Upper lobe of left lung (tissue), 6 donors: ENCODE results near the gene ZNF544. TPM values are rescaled to one million over a fixed set of nuclear protein-coding genes. Genes with fewer than 3 reads are reported as not detected.
A peak's percentile ranks its signal among the peaks of the same experiment; 100 is the strongest.

Source experiments
- ATAC-seq, 2 donors: fragments of 200-7000 bp; cut with Tn5 transposase; one replicate each; pipeline ENCODE4 v1.9.1; 2022; ENCODE audit warnings: mild to moderate bottlenecking in 2 of 2, moderate library complexity in 2 of 2; ENCODE audit not compliant: low FRiP score in 2 of 2
- DNase-seq, 2 donors: peaks; one replicate each; pipeline ENCODE4 v3.0.0-alpha.2; 2019 to 2020
- H3K27ac ChIP-seq, 4 donors: fragments of 200-600 bp; sonication (generic); one replicate each; pipeline ENCODE4 v1.5.1; 2016 to 2019
- H3K27me3 ChIP-seq, 4 donors: fragments of 200-600 bp; sonication (generic); one replicate each; pipeline ENCODE4 v1.5.1; 2017 to 2019
- H3K36me3 ChIP-seq, 4 donors: fragments of 200-600 bp; sonication (generic); one replicate each; pipeline ENCODE4 v1.5.1; 2016 to 2019
- H3K4me1 ChIP-seq, 4 donors: fragments of 200-600 bp; sonication (generic); one replicate each; pipeline ENCODE4 v1.5.1; 2018 to 2019
- H3K4me3 ChIP-seq, 4 donors: fragments of 200-600 bp; sonication (generic); one replicate each; pipeline ENCODE4 v1.5.1; 2017 to 2019; ENCODE audit warnings: mild to moderate bottlenecking in 2 of 4, moderate library complexity in 1 of 4
- H3K9me3 ChIP-seq, 4 donors: fragments of 200-600 bp; sonication (generic); one replicate each; pipeline ENCODE4 v1.5.1; 2018 to 2019
- EP300 ChIP-seq, 4 donors: sonication (generic); formaldehyde crosslinking; IDR thresholded peaks; one replicate each; pipeline ENCODE4 v1.5.1; 2017; ENCODE audit warnings: antibody characterized with exemption in 4 of 4, control low read depth in 2 of 4
- POLR2A ChIP-seq, 4 donors: fragments of 450-650 bp; IDR thresholded peaks; one replicate each; pipeline ENCODE4 v1.5.1; 2016 to 2017; ENCODE audit warnings: antibody characterized with exemption in 4 of 4, mild to moderate bottlenecking in 2 of 4
- POLR2AphosphoS5 ChIP-seq, 2 donors: sonication (generic); formaldehyde crosslinking; IDR thresholded peaks; one replicate each; pipeline ENCODE4 v1.5.1; 2017; ENCODE audit warnings: antibody characterized with exemption in 2 of 2
- WGBS, 2 donors: methylation state at CpG; one replicate each; pipeline ENCODE4 v1.1.5; 2017 to 2018; 5-methylcytosine and 5-hydroxymethylcytosine counted together
- total RNA-seq, 6 donors: library from RNA; depleted of rRNA in 4 of 6; stranded (reverse); fragments of >200 nt in 4 of 6; gene quantifications; one replicate each; pipeline versions ENCODE4 v1.1.0 to v1.2.1, GENCODE V29; 2016 to 2021
- TF ChIP-seq, protein P1 (sequence below), 6 experiments: fragments of 450-650 bp in 4 of 6; fragments of 200-600 bp in 2 of 6; sonication (generic) in 2 of 6; IDR thresholded peaks; one replicate each; pipeline ENCODE4 v1.5.1; 2016 to 2019; ENCODE audit warnings: antibody characterized with exemption in 6 of 6
- donor health status: DM: no; HTN: no; CAD: no; lungs with moderate emphysema.
- donor health status: DM: no; HTN: yes; CAD: no; lungs with severe emphysema.

The ZNF544 gene
- total RNA-seq, 6 donors from 2014 or later: 12.8 to 36.7 (median 20.8) TPM

DNA sequence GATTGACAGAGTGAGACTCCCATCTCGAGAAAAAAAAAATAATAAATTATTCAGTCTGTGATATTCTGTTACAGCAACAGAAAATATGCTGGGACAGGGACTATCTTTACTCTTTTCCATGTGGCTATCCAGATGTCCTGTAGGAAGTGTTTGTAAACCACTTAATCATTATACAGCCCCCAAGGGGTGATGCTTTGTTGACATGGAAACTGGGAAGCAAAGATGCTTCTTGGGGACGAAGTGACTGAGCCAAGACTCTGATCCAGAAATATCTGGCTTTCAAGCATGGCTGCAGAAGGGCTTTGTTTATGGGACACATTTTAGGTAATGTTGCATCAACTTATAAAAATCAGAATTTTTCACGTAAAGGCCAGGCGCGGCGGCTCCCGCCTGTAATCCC, 55.5 kb downstream of the ZNF544 start:
- Histone ChIP-seq H3K9me3 (peaks cover 0 to 21% (median 10%) of the 10 kb centered on the region in 4 donors), H3K36me3 (peaks cover 20 to 48% (median 41%) of the 10 kb centered on the region in 4 donors), H3K27ac (no peak overlapping the region), H3K4me1 (peaks cover 0 to 17% (median 7%) of the 10 kb centered on the region in 4 donors), H3K27me3 (no peaks in the 10 kb centered on the region), H3K4me3 (no peak overlapping the region)
- TF ChIP-seq POLR2A (IDR thresholded peaks at IDR 0.05): no peak
- no peak for ATAC-seq
- no peak for DNase-seq
- 91 to 95% methylated on average over 7 of the region's 7 CpGs for WGBS, 2 donors

DNA sequence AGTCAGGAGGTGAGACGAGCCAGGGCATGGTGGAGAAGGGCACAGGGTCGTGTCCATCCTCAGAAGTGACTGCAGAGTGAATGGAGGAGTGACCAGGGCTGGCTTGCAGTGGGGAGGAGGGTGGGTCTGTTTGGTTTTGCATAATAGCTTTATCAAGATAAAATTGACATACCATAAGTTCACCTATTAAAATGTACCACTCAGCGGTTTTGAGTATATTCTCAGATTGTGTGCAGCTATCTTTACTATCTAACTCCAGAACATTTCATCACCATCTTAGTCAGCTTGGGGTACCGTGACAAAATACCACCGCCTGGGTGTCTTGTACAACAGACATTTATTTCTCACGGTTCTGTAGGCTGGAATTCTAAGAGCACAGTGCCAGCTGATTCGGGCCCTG, 63.2 kb downstream of the ZNF544 start:
- Histone ChIP-seq H3K4me3 (no peak overlapping the region), H3K27me3 (no peaks in the 10 kb centered on the region), H3K4me1 (no peaks in the 10 kb centered on the region), H3K36me3 (peaks cover 23 to 92% (median 70%) of the 10 kb centered on the region in 4 donors), H3K27ac (no peak overlapping the region), H3K9me3 (peaks cover 14 to 65% (median 56%) of the 10 kb centered on the region in 4 donors)
- 96 to 99% methylated on average over 7 of the region's 7 CpGs for WGBS, 2 donors
- ATAC-seq (no peak), DNase-seq (no peak)
- TF ChIP-seq, protein P1, sequence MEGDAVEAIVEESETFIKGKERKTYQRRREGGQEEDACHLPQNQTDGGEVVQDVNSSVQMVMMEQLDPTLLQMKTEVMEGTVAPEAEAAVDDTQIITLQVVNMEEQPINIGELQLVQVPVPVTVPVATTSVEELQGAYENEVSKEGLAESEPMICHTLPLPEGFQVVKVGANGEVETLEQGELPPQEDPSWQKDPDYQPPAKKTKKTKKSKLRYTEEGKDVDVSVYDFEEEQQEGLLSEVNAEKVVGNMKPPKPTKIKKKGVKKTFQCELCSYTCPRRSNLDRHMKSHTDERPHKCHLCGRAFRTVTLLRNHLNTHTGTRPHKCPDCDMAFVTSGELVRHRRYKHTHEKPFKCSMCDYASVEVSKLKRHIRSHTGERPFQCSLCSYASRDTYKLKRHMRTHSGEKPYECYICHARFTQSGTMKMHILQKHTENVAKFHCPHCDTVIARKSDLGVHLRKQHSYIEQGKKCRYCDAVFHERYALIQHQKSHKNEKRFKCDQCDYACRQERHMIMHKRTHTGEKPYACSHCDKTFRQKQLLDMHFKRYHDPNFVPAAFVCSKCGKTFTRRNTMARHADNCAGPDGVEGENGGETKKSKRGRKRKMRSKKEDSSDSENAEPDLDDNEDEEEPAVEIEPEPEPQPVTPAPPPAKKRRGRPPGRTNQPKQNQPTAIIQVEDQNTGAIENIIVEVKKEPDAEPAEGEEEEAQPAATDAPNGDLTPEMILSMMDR (IDR thresholded peaks at IDR 0.05): no peak
- no peak for TF ChIP-seq POLR2A (IDR thresholded peaks at IDR 0.05)
- TF ChIP-seq EP300 (IDR thresholded peaks at IDR 0.05): no peak
- TF ChIP-seq POLR2AphosphoS5 (IDR thresholded peaks at IDR 0.05): no peak

DNA sequence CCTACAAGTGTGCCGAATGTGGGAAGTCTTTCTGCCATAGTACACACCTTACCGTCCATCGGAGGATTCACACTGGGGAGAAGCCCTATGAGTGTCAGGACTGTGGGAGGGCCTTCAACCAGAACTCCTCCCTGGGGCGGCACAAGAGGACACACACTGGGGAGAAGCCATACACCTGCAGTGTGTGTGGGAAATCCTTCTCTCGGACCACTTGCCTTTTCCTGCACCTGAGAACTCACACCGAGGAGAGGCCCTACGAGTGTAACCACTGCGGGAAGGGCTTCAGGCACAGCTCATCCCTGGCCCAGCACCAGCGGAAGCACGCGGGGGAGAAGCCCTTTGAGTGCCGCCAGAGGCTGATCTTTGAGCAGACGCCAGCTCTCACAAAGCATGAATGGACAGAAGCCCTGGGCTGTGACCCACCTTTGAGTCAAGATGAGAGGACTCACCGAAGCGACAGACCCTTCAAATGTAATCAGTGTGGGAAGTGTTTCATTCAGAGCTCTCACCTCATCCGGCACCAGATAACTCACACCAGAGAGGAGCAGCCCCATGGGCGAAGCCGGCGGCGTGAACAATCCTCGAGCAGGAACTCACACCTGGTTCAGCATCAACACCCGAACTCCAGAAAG, 66.1 kb downstream of the ZNF544 start:
- Histone ChIP-seq H3K27ac (no peak overlapping the region), H3K27me3 (no peaks in the 10 kb centered on the region), H3K4me3 (no peak overlapping the region), H3K4me1 (no peaks in the 10 kb centered on the region), H3K36me3 (peaks cover 15 to 70% (median 52%) of the 10 kb centered on the region in 4 donors), H3K9me3 (peaks cover 14 to 73% (median 62%) of the 10 kb centered on the region in 4 donors)
- TF ChIP-seq EP300 (IDR thresholded peaks at IDR 0.05) (no peak), POLR2AphosphoS5 (IDR thresholded peaks at IDR 0.05) (no peak), POLR2A (IDR thresholded peaks at IDR 0.05) (no peak)
- TF ChIP-seq, protein P1 (IDR thresholded peaks at IDR 0.05): no peak
- ATAC-seq (no peak), DNase-seq (peak in 1 of 2 donors; percentile 52)
- WGBS, 2 donors: 94 to 97% methylated on average over 12 to 22 of the region's 22 CpGs

DNA sequence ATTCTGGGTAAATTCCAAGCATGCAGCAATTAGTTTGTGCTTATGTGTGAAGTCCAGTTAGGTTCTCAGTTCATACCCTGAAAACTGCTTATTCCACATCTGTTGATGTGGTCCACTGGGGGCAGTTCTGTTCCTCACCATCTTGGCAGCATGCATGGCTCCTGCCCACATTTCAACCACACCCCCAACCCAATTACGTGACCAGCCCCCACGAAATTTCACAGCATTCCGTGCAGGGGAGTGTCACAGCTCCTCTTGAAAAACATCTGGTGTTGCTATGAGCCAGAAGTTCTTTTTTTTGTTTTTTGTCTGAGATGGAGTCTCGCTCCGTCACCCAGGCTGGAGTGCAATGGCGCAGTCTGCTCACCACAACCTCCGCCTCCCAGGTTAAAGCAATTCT, 67.4 kb downstream of the ZNF544 start:
- 97 to 98% methylated on average over 7 of the region's 7 CpGs for WGBS, 2 donors
- Histone ChIP-seq H3K27me3 (no peaks in the 10 kb centered on the region), H3K4me3 (no peak overlapping the region), H3K4me1 (no peaks in the 10 kb centered on the region), H3K27ac (no peak overlapping the region), H3K9me3 (peaks cover 14 to 70% (median 56%) of the 10 kb centered on the region in 4 donors), H3K36me3 (peaks cover 15 to 72% (median 47%) of the 10 kb centered on the region in 4 donors)
- ATAC-seq (peak in 1 of 2 donors; percentile 75), DNase-seq (no peak)
- TF ChIP-seq POLR2A (IDR thresholded peaks at IDR 0.05) (no peak), POLR2AphosphoS5 (IDR thresholded peaks at IDR 0.05) (no peak), EP300 (IDR thresholded peaks at IDR 0.05) (no peak)
- TF ChIP-seq, protein P1 (IDR thresholded peaks at IDR 0.05): no peak

DNA sequence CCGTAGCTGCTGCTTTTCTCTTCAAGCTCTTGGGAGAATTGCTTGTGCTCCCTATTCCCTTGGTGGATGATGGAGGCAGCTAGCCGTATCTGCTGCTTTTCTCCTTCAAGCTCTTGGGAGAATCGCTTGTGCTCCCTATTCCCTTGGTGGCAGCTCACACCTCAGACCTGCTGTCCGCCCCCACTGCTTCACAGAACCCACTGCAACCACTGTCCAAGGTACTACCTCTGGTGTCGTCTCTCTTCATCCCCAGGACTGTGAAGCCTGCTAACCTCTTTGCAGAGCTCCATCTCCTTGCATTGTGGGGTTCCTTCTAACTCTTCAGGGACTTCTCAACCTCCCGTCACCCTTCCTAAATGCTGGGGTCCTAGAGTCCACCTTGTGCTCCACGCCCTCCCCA, 71.9 kb downstream of the ZNF544 start:
- DNase-seq: no peak
- WGBS, 2 donors: 94 to 97% methylated on average over 7 of the region's 7 CpGs
- TF ChIP-seq POLR2A (IDR thresholded peaks at IDR 0.05) (no peak), EP300 (IDR thresholded peaks at IDR 0.05) (no peak), POLR2AphosphoS5 (IDR thresholded peaks at IDR 0.05) (no peak)
- TF ChIP-seq, protein P1 (IDR thresholded peaks at IDR 0.05): no peak
- peaks cover 0 to 7% (median 3%) of the 10 kb centered on the region in 4 donors for H3K4me1 ChIP-seq
- no peak overlapping the region for H3K27ac ChIP-seq
- H3K9me3 ChIP-seq: peaks cover under 1 to 33% (median 16%) of the 10 kb centered on the region in 4 donors
- ATAC-seq: no peak
- no peak overlapping the region for H3K4me3 ChIP-seq
- peaks cover 0 to 32% (median 15%) of the 10 kb centered on the region in 4 donors for H3K36me3 ChIP-seq
- H3K27me3 ChIP-seq: no peaks in the 10 kb centered on the region
